ENCODE results near the gene ADCY4.

DNA sequence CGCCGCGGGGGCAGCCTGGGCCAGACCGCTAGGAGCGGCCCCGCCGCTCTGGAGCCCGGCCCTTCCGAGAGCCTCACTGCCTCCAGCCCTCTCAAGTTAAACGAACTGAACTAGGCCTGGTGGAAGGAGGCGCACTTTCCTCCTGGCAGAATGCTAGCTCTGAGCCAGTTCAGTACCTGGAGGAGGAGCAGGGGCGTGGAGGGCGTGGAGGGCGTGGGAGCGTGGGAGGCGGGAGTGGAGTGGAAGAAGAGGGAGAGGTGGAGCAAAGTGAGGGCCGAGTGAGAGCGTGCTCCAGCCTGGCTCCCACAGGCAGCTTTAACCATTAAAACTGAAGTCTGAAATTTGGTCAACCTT is 18.3 kb downstream of the ADCY4 start:
- TF ChIP-seq ZNF384 (IDR thresholded peaks at IDR 0.05) (no peak), BHLHE40 (IDR thresholded peaks at IDR 0.05; ENCODE audit: borderline replicate concordance) (no peak), SUZ12 (IDR thresholded peaks at IDR 0.05) (no peak), NFRKB (IDR thresholded peaks at IDR 0.05) (no peak), SP1 (IDR thresholded peaks at IDR 0.05) (no peak), ELF4 (IDR thresholded peaks at IDR 0.05) (no peak), HDGF (IDR thresholded peaks at IDR 0.05; ENCODE audit: borderline replicate concordance) (no peak), FOXM1 (IDR thresholded peaks at IDR 0.05; ENCODE audit: borderline replicate concordance) (no peak), FOXA1 (IDR thresholded peaks at IDR 0.05) (no peak), TARDBP (IDR thresholded peaks at IDR 0.05) (no peak), LEF1 (IDR thresholded peaks at IDR 0.05; ENCODE audit: borderline replicate concordance) (no peak), FOXK2 (IDR thresholded peaks at IDR 0.05) (no peak)

All from HEK293T (cell line).